Measurements from ENCODE around the gene CPSF3.

Gene CPSF3

DNA sequence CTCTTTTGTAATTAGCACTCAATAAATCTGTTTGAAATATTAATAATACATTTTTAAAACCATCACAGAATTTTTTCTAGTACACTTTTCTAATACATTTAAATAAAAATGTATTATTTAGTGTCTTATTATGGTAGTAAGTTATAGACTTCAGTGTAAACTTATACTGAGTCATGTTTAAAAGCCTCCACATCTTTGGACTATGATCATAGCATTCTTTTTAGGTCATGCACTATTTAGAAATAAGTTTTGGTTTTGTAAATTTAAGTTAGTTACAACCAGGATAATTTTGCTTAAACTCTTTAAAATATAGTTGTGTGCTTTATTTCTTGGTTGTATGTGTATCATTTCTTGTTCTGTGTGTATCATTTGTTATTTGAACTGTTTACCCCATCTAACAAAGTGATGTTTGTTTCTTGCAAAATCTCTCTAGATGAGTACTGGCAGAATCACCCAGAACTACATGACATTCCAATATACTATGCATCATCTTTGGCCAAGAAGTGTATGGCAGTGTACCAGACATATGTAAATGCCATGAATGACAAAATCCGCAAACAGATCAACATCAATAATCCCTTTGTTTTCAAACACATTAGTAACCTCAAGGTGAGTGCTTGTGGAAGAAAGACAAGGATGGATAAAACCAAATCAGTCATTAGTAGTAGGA, 16.7 kb downstream of the CPSF3 start:
- TF ChIP-seq, protein P1, sequence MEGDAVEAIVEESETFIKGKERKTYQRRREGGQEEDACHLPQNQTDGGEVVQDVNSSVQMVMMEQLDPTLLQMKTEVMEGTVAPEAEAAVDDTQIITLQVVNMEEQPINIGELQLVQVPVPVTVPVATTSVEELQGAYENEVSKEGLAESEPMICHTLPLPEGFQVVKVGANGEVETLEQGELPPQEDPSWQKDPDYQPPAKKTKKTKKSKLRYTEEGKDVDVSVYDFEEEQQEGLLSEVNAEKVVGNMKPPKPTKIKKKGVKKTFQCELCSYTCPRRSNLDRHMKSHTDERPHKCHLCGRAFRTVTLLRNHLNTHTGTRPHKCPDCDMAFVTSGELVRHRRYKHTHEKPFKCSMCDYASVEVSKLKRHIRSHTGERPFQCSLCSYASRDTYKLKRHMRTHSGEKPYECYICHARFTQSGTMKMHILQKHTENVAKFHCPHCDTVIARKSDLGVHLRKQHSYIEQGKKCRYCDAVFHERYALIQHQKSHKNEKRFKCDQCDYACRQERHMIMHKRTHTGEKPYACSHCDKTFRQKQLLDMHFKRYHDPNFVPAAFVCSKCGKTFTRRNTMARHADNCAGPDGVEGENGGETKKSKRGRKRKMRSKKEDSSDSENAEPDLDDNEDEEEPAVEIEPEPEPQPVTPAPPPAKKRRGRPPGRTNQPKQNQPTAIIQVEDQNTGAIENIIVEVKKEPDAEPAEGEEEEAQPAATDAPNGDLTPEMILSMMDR (IDR thresholded peaks at IDR 0.05; ENCODE audit: extremely low read depth, missing control alignments) = no peak
- no peak for DNase-seq (ENCODE audit: low spot score)

DNA sequence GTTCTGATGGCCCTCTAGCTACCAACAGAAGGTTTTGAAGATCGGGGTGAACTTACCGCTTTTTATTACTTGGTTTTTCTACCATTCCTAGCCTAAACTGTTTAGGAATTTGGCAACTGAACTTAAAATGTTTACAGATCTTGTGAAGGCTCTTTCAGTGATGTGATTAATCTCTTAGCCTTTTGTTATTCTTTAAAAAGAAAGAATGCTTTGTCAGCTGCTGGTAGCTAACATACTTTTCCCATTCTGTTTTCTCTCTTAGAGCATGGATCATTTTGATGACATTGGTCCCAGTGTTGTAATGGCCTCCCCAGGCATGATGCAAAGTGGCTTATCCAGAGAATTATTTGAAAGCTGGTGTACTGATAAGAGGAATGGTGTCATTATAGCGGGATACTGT, 18.1 kb downstream of the CPSF3 start:
- TF ChIP-seq, protein P1 (IDR thresholded peaks at IDR 0.05; ENCODE audit: extremely low read depth, missing control alignments) = no peak
- no peak for DNase-seq (ENCODE audit: low spot score)

GRCh38 chr2:9443526-9443925, 20.1 kb downstream of the CPSF3 start:
- DNase-seq (ENCODE audit: low spot score) = no peak
- TF ChIP-seq, protein P1 (IDR thresholded peaks at IDR 0.05; ENCODE audit: extremely low read depth, missing control alignments) = no peak

DNA sequence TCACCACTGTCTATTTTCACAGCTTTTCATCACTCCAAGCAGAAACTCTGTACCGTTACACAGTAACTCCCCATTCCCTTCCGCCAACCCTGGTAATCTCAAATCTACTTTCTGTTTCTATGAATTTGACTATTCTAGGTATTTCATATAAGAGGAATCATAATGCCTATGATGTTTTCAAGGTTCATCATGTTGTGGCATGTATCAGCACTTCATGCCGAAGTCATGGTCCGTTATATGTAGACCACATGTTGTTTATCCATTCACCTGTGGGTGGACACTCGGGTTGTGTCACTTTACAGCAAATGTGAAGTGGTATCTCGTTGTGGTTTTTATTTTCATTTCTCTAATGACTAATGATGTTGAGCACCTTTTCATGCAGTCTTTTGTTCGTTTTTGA, 21.6 kb downstream of the CPSF3 start:
- TF ChIP-seq, protein P1 (IDR thresholded peaks at IDR 0.05; ENCODE audit: extremely low read depth, missing control alignments) = no peak
- no peak for DNase-seq (ENCODE audit: low spot score)

DNA sequence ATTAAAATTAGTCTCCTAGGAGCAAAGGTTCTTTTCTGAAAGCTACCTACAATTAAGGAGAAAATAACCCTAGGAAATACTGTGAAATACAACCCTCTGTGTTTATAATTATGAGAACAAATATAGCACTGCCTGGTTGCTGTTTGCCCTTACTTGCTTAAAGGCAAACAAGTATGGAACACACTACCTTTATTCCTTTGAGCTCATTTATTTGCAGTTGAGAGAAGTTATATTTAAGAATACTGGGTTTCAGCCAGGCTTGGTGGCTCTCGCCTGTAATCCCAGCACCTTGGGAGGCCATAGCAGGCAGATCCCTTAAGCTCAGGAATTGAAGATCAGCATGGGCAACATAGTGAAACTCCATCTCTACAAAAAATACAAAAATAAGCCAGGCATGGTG, 27.8 kb downstream of the CPSF3 start:
- no peak for DNase-seq (ENCODE audit: low spot score)
- TF ChIP-seq, protein P1 (IDR thresholded peaks at IDR 0.05; ENCODE audit: extremely low read depth, missing control alignments) = no peak

- TF ChIP-seq, protein P1 (IDR thresholded peaks at IDR 0.05; ENCODE audit: extremely low read depth, missing control alignments) = no peak
- DNase-seq (ENCODE audit: low spot score) = no peak
Measured at GRCh38 chr2:9460441-9461017, 37.1 kb downstream of the CPSF3 start.

- DNase-seq (ENCODE audit: low spot score) = no peak
- TF ChIP-seq, protein P1 (IDR thresholded peaks at IDR 0.05; ENCODE audit: extremely low read depth, missing control alignments) = no peak
Measured at GRCh38 chr2:9461079-9461478, 37.6 kb downstream of the CPSF3 start.

Data from GM20000 (cell line).